Endodermal cell (in vitro differentiated cells): ENCODE results near the gene IL22RA2. TPM values are rescaled to one million over a fixed set of nuclear protein-coding genes. Genes with fewer than 3 reads are reported as not detected.

ENCODE experiments used
- DNase-seq: peaks from one replicate; pipeline ENCODE4 v3.0.0-alpha.2; 2017
- H3K27ac ChIP-seq: 2 replicates; pipeline ENCODE4 v1.5.1; 2013; ENCODE audit warnings: mild to moderate bottlenecking, low read depth, low read length, moderate library complexity
- H3K27me3 ChIP-seq: 2 replicates; pipeline ENCODE4 v1.6.1; 2013; ENCODE audit warnings: mild to moderate bottlenecking, low read length, moderate library complexity; ENCODE audit not compliant: insufficient read depth, control insufficient read depth, poor library complexity, severe bottlenecking
- H3K36me3 ChIP-seq: 2 replicates; pipeline ENCODE4 v1.7.0; 2013; ENCODE audit warnings: mild to moderate bottlenecking, low read length, moderate library complexity; ENCODE audit not compliant: control insufficient read depth, insufficient read depth
- H3K4me1 ChIP-seq: one replicate; pipeline ENCODE4 v1.7.0; 2013; ENCODE audit warnings: low read length; ENCODE audit not compliant: control insufficient read depth, insufficient read depth
- H3K4me3 ChIP-seq: 2 replicates; pipeline ENCODE4 v1.5.1; 2013; ENCODE audit warnings: mild to moderate bottlenecking, low read length, moderate library complexity
- H3K9ac ChIP-seq: 2 replicates; pipeline ENCODE4 v1.6.1; 2013; ENCODE audit warnings: mild to moderate bottlenecking, low read length, moderate library complexity; ENCODE audit not compliant: poor library complexity, severe bottlenecking; ENCODE audit errors: extremely low read depth
- H3K9me3 ChIP-seq: 2 replicates; pipeline ENCODE4 v1.6.1; 2013; ENCODE audit warnings: mild to moderate bottlenecking, low read length, moderate library complexity; ENCODE audit not compliant: control insufficient read depth
- H3K27ac Mint-ChIP-seq: 2 replicates; pipeline ENCODE4 v1.8.0; 2020; ENCODE audit warnings: mixed read lengths
- H3K27me3 Mint-ChIP-seq: 2 replicates; pipeline ENCODE4 v1.8.0; 2021; ENCODE audit warnings: mild to moderate bottlenecking, mixed read lengths; ENCODE audit not compliant: insufficient read depth
- H3K36me3 Mint-ChIP-seq: 2 replicates; pipeline ENCODE4 v1.8.0; 2020; ENCODE audit warnings: low read depth, mixed read lengths
- H3K4me1 Mint-ChIP-seq: 2 replicates; pipeline ENCODE4 v1.8.0; 2020; ENCODE audit warnings: mixed read lengths
- H3K4me3 Mint-ChIP-seq: 2 replicates; pipeline ENCODE4 v1.8.0; 2020; ENCODE audit warnings: mild to moderate bottlenecking, moderate library complexity, mixed read lengths
- H3K9me3 Mint-ChIP-seq: 2 replicates; pipeline ENCODE4 v1.8.0; 2020; ENCODE audit warnings: mild to moderate bottlenecking, mixed read lengths
- CTCF ChIP-seq: fragments of 200-600 bp; sonication (generic); conservative IDR thresholded peaks from 2 replicates; pipeline ENCODE4 v1.5.0; 2021; ENCODE audit warnings: antibody characterized with exemption, mild to moderate bottlenecking
- WGBS, 2 experiments: methylation state at CpG; one replicate each; pipeline versions ENCODE4 v1.1.5 to v1.1.7; 2013; ENCODE audit warnings: missing lambda C conversion rate in 2 of 2, mixed read lengths in 1 of 2; ENCODE audit not compliant: insufficient coverage in 1 of 2, insufficient read length in 1 of 2; 5-methylcytosine and 5-hydroxymethylcytosine counted together
- total RNA-seq, 2 donors: library from RNA; stranded (reverse); fragmentation: NEBNext Ultra II Directional in 1 of 2; extraction: Animal tissue kit (Norgen Biotek cat#: 25700) in 1 of 2; gene quantifications; 2 replicates in 1 of 2; 3 replicates in 1 of 2; pipeline ENCODE4 v1.2.1, GENCODE V29; 2021

The IL22RA2 gene
- total RNA-seq, 2 donors from 2014 or later: not detected

- Mint-ChIP-seq H3K27me3 (peaks cover 3% of the 10 kb centered on the region), H3K9me3 (peaks cover 85% of the 10 kb centered on the region), H3K27ac (no peak overlapping the region), H3K4me3 (no peak overlapping the region), H3K4me1 (no peaks in the 10 kb centered on the region), H3K36me3 (peaks cover 5% of the 10 kb centered on the region)
- no peaks in the 10 kb centered on the region for H3K4me1 ChIP-seq
- TF ChIP-seq CTCF: no peak
- no peak overlapping the region for H3K9ac ChIP-seq
- H3K4me3 ChIP-seq: peak overlapping the region; percentile 54
- H3K36me3 ChIP-seq: no peaks in the 10 kb centered on the region
- no peak for DNase-seq
- H3K27ac ChIP-seq: no peak overlapping the region
- WGBS, 2 experiments: 84 to 95% methylated on average over 3 of the region's 3 CpGs
- no peaks in the 10 kb centered on the region for H3K27me3 ChIP-seq
- H3K9me3 ChIP-seq: peaks cover 42% of the 10 kb centered on the region
These were observed 10.6 kb downstream of the IL22RA2 start for GRCh38 chr6:137162692-137163306.

GRCh38 chr6:137161949-137162348 lies 11.5 kb downstream of the IL22RA2 start:
- Histone ChIP-seq H3K27ac (no peak overlapping the region), H3K4me3 (no peak overlapping the region)
- peaks cover 83% of the 10 kb centered on the region for H3K9me3 Mint-ChIP-seq

DNA sequence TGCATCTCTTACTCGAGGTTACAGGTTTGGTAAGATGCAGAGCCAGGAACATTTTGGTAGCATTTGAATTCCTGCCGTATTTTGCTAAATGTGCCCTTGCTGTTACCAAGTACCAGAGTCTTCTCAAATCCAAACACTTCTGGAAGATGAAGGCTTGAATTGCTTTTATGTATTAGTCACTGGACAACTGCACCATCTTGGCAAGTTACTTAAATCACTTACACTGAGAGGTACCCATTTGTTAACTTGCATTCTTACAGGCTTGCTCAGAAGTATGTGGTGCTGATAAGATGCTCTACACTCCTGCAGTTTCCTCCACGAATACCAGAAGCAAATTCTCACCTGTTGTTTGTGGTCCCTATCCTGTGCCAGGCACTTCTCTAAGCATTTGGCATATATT lies 12.7 kb downstream of the IL22RA2 start:
- H3K27ac ChIP-seq: no peak overlapping the region
- no peak for DNase-seq
- H3K4me3 ChIP-seq: no peak overlapping the region
- H3K4me1 ChIP-seq: no peaks in the 10 kb centered on the region
- TF ChIP-seq CTCF: no peak
- no peaks in the 10 kb centered on the region for H3K27me3 Mint-ChIP-seq
- H3K36me3 Mint-ChIP-seq: peaks cover 5% of the 10 kb centered on the region
- peaks cover 42% of the 10 kb centered on the region for H3K9me3 ChIP-seq
- H3K4me1 Mint-ChIP-seq: no peaks in the 10 kb centered on the region
- H3K36me3 ChIP-seq: no peaks in the 10 kb centered on the region
- H3K9me3 Mint-ChIP-seq: peaks cover 76% of the 10 kb centered on the region
- no peak overlapping the region for H3K9ac ChIP-seq
- no peak overlapping the region for H3K4me3 Mint-ChIP-seq
- H3K27ac Mint-ChIP-seq: no peak overlapping the region
- 87 to 96% methylated on average over 2 to 3 of the region's 3 CpGs for WGBS, 2 experiments
- no peaks in the 10 kb centered on the region for H3K27me3 ChIP-seq

More at GRCh38 chr6:137161949-137162348, 11.5 kb downstream of the IL22RA2 start:
- no peak overlapping the region for H3K27ac Mint-ChIP-seq
- H3K9ac ChIP-seq: no peak overlapping the region
- no peaks in the 10 kb centered on the region for H3K4me1 ChIP-seq
- H3K4me1 Mint-ChIP-seq: no peaks in the 10 kb centered on the region
- H3K36me3 Mint-ChIP-seq: peaks cover 5% of the 10 kb centered on the region
- no peak for TF ChIP-seq CTCF
- DNase-seq: no peak
- H3K27me3 ChIP-seq: no peaks in the 10 kb centered on the region
- H3K9me3 ChIP-seq: peaks cover 42% of the 10 kb centered on the region
- no peaks in the 10 kb centered on the region for H3K36me3 ChIP-seq
- no peak overlapping the region for H3K4me3 Mint-ChIP-seq
- 88 to 100% methylated on average over 2 to 5 of the region's 5 CpGs for WGBS, 2 experiments
- H3K27me3 Mint-ChIP-seq: peaks cover 3% of the 10 kb centered on the region
